GM21717 (cell line): ENCODE data around the gene LRCH4.

Experiments used
- ATAC-seq: cut with Tn5 transposase; IDR thresholded peaks from one replicate; pipeline ENCODE4 v1.9.1; 2021; ENCODE audit warnings: mild to moderate bottlenecking, moderate library complexity; ENCODE audit not compliant: unreplicated experiment

Gene LRCH4

DNA sequence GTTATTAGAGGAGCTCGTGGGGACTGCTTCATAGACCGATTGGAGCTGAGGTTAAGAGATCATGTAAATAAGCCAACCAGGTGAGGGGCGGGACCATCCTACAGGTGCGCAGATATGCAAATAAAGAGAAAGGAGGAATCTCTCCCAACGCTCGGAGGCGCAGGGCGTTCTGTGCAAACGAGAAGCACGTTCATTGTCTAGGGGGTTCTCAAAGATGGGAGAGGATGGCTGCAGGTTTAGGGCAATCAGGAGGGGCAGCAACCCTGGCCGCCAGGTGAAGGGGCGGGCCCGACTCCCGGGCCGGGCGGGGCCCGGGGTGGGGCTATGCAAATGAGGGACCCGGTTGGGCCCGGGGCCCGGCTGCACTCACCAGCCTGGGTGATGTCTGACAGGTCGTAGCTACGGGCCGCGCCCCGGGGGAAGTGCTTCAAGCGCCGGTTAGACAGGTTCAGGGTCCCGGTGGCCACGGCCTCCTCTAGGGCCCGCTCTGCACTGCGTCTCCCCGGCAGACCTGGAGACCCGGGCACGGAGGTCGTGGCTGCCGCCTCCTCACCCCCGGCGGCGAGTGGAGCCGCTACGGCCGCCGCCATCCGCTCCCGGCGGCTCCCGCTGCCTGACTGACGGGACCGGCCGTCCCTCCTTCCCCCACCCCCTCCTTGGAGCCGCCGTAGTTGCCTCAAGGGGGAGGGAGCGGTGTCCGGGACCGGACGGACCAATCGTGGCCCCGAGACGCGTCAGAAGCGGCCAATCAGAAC is at the start of gene LRCH4:
TSS of gene LRCH4 (minus strand) at position 619 of the 755 bp plus-strand sequence. CDS start at position 590, 29 bp downstream.
- peak; percentile 25 for ATAC-seq

DNA sequence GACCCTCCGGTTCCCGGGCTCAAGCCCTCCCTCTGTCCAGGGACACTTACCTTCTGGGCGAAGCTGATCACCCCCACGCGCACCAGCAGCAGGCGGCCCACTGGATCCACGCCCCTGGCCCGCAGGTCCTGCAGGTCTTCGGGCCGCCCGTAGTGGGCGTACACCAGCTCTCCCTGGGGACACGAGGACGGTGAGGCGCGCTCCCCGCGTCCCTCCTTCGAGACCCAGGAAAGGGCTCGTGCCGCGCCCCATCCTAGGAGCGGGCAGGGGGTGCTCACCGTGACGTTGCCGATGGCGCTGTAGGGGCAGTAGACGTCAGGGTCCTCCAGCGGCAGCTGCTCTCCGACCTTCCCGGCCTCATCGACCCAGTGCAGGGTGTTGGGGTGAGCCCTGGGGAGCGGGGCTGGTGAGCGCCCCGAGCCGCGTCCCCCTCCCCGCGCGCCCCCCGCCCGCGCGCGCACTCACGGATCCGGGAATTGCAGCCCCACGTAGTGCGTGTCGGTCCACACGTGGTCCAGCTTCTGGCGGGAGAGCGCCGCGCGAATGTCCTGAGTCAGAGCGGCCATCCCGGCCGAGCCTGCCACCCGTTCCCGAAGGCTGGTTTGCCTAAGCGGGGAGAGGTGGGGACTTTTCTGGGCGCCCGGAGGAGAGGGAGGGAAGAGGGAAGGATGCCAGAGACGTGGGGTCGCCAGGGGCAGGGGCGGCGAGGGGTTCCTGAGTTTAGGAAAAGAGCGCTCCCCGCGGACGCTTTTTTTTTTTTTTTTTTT is 47.2 kb upstream of the LRCH4 start:
- no peak for ATAC-seq

GRCh38 chr7:100630066-100630465 is 44.1 kb upstream of the LRCH4 start:
- no peak for ATAC-seq

DNA sequence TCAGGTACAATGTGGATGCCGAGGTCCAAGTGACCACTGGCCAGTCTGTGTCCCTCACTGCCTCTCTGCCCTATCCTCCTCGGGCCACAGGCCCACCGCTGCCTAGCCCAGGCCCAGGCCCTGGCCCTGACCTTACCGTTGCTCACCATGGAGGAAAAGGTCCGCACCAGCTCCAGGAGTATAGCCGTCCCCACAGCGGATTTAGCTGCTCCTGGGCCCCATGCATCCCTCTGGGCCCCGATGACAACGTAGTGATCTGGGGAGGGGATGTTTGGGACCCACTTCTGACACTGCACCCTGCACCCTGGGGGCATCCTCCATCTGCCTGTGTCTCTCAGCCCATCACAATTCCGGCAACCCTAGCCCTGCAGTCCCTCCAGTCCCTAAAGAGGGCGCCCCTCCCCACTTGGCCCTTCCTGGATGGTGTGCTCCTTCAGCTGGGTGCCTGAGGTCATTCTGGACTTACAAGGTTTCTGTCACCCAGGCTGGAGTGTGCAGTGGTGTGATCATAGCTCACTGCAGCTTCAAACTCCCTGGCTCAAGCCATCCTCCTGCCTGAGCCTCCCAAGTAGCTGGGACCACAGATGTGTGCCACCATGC is 43.3 kb upstream of the LRCH4 start:
- no peak for ATAC-seq

DNA sequence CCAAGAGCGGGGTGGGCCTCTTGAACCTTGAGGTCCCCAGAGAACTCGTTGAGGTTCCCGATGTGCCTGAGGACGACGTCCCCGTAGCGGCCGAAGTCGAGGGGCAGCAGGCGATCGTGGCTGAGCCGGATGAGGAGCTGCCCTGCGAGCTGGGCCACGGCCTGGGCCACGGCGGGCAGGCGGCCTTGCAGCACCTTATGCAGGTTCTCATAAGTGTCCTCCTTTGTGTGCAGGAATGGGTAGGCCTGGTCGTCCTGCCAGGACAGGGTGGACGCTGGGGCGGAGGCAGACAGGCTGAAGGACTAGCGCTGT is 41.3 kb upstream of the LRCH4 start:
- ATAC-seq = no peak

DNA sequence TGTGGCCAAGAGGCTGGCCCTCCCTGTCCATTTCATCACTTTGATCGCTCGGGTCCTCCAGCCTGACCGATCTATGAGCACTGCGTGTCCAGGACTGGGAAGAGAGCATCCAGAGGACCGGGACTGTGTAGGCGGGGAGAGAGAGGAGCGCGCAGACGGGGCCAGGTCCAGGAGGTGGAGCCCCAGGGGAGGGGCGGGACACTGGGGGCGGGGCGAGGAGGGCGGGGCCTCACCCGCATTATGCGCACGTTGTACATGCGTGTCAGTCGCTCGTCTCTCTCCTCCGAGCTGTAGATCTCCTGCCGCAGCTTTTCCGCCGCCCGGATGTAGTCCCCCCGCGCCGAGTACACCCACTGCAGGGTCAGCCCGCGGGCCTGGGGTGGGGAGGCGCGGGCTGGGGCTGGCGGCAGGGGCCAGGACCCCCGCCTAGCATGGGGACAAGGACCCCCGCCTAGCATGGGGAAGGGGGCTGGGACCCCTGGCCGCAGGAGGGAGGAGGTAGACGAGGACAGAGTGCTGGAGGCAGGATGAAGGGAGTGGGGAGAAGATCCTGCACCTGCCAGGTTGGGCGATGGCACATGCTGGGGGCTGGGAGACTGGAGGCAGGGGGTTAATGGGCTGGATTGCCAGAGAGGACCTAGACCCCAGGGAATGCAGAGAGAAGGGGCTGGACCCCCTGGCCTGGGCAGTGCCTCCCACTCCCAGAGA is 40.8 kb upstream of the LRCH4 start:
- ATAC-seq = peak; percentile 67

GRCh38 chr7:100626055-100626454 is 40.1 kb upstream of the LRCH4 start:
- ATAC-seq = no peak

DNA sequence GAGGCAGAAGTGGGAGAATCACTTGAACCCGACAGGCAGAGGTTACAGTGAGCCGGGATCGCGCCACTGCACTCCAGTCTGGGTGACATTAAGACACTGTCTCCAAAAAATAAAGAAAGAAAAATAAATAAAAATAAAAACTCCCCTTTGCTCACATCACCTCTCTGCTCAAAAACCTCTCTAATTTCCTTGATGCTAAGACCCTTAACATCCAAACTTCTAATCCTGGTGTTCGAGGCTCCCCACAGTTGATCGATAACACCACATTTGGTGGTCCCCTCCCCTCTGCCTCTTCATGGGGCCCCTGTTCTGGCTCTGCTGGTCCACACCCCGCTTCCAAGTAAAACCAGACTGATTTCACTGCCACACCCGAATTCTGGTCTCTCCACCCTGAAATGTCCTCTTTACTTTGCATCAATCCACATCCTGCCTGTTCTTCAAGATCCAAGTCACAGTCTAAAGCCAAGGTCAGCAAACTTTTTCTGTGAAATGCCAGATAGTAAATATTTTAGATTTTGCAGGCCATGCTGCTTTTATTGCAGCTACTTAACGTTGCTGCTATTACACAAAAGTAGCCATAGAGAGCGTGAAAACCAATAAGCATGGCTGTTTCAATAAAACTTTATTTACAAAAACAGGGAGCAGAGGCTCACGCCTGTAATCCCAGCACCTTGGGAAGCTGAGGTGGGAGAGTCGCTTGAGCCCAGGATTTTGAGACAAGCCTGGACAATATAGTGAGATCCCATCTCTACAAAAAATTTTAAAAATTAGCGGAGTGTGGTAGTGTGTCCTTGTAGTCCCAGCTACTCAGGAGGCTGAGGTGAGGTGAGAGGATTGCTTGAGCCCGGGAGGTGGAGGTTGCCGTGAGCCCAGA is 38.3 kb upstream of the LRCH4 start:
- no peak for ATAC-seq

DNA sequence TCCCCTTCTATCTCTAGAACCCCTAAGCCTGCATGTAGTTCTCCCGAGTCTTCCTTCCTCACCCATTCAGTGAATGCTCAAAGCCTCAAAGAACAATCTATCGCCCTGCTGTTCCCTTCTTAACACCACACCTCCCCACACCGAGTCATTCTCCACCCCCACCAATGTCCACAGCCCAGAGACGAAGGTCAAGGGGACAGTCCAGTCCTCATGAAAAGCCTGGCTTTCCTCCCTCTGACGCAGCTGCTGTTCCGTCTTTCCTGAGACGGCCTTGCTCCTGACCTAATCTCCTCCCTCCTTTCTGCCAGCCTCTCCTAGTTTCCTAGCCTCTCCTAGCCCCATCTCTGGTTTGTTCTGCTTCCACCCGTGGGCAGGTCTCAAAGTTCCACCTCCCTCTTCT is 35.6 kb upstream of the LRCH4 start:
- no peak for ATAC-seq

DNA sequence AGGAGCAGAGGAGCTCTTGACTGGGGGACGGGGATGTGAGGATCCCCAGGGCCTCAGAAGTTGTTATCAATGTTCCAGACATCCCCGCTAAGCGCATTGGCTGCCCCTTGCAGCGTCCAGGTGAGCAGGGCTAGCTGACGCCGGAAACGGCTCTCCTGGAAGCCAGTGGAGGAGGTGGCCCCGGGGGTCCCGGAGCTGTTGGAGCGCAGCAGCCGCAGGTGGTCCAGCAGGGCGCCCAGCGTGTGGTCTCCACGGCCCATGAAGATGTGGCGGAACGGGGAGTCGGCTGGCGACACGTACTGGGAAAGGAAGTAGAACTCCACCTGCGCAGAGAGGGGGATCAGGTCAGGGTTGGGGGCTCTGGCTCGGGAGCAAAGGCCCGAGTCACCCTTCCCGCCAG is 34.9 kb upstream of the LRCH4 start:
- ATAC-seq = no peak

GRCh38 chr7:100620239-100620638 is 34.3 kb upstream of the LRCH4 start:
- ATAC-seq = no peak

DNA sequence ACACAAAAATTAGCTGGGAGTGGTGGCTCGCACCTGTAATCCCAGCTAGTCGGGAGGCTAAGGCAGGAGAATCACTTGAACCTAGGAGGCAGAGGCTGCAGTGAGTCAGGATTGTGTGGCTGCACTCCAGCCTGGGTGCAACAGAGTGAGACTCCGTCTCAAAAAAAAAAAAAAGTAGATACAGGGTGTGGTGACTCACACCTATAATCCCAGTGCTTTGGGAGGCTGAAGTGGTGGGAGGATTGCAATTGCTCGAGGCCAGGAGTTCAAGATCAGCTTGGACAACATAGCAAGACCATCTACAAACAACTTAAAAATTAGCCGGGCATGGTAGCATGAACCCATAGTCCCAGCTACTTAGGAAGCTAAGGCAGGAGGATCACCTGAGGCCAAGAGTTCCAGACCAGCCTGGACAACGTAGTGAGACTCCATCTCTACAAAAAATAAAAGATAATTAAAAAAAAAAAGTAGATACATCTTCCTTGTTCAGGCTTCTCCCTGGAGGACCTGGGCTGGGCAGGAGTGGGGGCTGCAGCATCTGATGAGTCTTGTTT is 28.5 kb upstream of the LRCH4 start:
- ATAC-seq = no peak

- ATAC-seq = no peak
Observed at GRCh38 chr7:100613412-100614175, 27.7 kb upstream of the LRCH4 start.

DNA sequence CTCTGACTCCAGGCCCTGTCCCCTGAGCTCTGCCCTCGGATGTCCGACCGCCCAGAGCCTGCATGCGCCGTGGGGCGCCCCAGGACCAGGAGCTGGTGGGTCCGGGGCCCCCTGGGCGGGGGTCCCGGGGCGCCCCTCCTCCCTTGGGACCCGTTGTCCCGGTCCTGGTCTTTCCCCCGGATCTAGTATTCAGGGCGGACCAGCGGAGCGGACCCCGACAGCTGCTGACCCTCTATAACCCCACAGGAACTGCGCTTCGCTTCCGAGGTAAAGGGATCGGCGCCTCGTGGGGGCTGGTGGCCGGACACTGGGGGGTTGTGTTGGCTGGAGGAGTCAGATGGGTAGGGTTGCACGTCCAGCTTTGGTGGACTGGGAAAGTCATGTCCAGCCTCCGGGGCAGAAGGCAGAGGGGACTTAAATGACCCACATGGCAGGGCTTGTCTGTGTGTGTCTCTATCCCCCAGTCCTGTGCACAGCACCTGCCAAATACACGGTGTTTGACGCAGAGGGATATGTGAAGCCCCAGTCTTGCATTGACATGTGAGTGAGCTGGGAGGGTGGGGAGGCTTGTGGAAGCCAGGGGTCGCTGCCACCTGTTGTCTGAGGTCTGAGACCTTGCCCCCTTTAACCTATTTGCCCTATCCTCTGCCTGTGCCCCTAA is 26.9 kb upstream of the LRCH4 start:
- ATAC-seq = no peak

GRCh38 chr7:100611983-100612729 is 26.2 kb upstream of the LRCH4 start, which contains the start of gene MOSPD3:
Gene MOSPD3 (plus strand): TSS chr7:100612540. CDS start chr7:100612792, 252 bp downstream.
- ATAC-seq = peak; percentile 89

DNA sequence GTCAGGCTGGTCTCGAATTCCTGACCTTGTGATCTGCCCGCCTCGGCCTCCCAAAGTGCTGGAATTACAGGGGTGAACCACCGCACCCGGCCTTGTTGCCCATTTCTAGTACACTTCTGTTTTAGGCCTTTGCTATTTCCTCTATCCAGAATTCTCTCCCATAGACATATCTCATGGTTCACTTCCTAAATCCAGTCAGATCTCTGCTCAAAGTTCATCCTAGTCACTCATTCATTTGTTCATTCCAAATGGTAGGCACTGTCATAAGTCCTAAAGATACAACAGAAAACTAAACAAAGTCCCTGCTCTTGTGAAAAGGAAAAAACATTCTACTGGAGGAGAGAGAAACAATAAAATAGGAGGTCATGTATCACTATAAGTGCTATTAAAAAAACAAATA is 24.0 kb upstream of the LRCH4 start:
- no peak for ATAC-seq

DNA sequence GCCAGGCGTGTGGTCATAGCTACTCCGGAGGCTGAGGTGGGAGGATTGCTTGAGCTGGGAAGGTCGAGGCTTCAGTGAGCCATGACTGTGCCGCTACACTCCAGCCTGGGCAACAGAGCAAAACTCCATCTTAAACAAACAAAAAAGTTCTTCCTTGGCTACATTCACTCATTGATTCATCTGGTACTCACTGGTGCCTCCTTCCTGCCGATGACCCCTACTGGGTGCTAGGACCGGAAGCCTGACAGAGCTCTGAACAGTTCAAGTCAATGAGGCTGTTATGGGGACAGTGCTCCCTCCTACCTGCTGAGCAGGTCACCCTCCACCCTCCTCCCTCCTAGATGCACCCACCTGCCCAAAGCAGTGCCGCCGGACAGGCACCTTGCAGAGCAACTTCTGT is 21.2 kb upstream of the LRCH4 start:
- no peak for ATAC-seq

DNA sequence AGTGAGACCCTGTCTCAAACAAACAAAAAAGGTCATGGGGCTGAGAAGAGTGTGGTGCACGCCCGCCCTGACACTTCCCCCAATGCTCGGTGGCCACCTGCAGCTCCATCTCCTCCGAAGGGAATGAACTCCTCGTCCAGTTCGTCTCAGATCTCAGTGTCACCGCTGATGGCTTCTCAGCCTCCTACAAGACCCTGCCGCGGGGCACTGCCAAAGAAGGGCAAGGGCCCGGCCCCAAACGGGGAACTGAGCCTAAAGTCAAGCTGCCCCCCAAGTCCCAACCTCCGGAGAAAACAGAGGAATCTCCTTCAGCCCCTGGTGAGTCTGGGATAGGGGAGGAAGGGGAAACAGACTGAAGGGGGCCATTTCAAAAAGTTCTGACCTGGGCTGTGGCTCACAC is 20.4 kb upstream of the LRCH4 start:
- ATAC-seq = no peak
